ENCODE measurements around the gene GPR176.

GPR176 gene

DNA sequence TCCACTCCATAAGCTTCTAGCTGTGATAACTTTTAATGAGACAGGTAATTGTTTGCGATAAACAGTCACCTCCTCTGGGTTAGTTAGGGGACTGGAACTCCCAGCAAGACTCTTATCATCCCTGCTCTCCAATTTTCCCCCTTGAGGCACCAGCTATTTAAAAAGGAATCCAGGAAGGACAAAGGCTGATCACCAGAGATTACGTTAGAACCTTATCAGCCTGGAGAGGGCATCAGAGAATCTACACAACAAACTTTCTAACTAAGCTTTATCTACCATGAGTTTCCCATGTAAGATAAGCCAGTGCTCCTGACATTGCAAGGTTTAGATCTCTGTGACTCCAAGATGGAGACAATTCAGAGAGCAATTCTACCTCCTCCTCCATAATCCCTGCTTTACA is 31.3 kb downstream of the GPR176 start:
- no peak for DNase-seq

DNA sequence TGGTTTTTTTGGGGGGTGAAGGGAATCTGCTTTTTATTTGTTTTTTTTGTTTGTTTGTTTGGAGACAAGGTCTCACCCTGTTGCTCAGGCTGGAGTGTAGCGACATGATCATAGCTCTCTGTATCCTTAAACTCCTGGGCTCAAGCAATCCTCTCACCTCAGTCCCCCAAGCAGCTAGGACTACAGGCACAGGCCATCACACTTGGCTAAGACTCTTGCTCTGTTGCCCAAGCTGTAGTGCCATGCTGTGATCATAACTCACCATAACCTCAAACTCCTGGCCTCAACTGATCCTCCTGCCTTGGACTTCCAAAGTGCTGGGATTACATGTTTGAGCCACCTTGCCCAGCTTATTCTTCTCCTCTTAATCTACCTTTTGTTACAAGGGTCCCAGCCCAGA is 31.8 kb downstream of the GPR176 start:
- no peak for DNase-seq

DNA sequence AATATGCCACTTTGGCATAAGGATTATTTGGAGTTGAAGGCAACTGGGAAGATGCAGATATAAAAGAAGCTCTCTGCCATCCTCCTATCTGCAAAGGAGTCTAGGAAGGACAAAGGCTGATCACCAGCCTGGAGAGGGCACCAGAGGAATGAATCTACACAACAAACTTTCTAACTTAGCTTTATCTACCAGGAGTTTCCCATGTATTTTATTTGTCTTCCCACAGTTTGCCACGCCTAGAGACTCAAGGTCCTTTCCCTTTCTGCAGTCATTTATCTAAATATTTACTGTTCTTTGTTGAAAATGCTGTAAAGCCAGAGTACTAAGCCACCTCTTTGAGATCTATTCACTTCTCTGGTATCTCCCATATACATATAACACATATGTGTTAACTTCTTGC is 32.2 kb downstream of the GPR176 start:
- no peak for DNase-seq

DNA sequence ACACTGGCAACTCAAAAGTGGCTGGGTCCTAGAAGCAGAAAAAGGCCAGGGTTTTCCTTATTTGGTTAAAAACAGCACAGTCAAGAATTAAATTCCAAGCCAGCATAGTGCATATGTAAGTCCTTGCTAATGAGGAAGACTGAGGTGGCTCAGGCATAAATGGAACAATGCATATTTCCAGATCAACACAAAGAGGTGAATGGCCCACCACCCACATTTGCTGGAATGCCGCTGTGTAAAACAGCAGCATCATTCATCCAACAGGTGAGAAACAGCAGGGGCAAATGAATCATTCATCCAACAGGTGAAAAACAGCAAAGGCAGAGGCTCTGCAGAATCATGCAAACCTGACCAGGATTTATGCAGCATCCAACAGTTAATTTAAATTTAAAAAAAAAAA is 32.9 kb downstream of the GPR176 start:
- DNase-seq = no peak

DNA sequence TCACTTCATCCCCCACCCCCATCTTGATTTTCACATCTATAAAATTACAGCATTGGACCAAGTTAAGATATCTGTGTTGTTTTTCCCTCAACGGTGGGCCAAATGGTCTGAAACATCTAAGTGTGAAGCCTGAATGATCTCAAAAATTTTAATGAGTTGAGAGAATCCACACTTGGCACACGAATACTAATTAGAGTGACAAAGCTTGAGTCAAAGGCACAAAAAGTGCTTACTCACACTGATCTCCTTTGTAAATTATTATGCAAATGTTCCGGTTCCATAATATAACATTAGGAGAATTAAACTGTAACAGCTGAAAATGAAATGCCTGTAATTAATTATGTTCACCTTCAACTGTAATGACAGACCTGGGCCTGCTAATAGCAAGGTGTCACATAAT is 33.6 kb downstream of the GPR176 start:
- no peak for DNase-seq

DNA sequence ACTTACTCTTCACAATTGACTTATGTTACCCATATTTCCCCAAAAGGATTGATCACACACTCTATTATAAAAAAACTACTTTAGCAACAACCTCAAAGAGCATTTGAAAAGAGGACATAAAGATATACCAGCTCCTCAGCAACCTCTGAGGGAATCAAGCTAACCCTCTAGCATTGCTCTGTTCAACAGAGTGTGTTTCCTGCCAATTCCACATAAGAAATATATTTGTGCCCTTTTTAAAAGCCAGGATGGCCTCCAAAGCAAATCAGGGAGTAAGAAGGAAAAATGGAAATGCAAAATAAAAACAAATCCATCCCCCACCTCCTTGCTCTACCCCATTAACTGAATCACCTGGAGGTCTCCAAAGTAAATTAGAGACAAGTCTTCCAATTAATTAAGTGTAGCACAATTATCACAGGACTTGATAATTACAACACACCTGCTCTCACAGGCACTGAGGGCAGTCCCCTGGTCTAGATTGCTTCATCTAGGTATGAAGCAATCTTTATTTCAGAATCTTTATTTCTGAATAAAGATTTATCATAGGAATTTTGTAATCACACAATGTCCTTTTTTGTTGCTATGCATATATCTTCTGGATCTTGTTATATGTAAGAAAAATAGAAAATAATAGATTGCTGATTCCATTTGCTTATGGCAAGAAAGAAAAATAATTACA is 34.8 kb downstream of the GPR176 start:
- DNase-seq = no peak

DNA sequence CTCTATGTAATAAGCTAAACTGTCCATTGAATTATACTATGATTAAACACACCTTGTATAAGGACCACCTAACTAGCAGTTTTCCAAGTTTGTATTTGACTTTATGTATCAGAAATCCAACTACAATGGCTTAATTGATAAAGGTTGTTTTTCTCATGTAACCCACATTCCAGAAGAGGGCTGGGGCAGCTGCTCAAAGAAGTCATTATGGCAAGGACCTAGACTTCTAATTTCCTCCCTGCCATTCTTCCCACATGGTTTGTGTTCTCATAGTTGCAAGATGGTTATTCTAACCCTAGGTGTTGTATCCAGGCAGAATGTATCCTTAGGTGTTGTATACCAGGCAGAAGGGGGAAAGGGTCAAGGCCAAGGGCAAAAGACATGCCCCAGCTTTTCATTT is 35.7 kb downstream of the GPR176 start:
- no peak for DNase-seq

DNA sequence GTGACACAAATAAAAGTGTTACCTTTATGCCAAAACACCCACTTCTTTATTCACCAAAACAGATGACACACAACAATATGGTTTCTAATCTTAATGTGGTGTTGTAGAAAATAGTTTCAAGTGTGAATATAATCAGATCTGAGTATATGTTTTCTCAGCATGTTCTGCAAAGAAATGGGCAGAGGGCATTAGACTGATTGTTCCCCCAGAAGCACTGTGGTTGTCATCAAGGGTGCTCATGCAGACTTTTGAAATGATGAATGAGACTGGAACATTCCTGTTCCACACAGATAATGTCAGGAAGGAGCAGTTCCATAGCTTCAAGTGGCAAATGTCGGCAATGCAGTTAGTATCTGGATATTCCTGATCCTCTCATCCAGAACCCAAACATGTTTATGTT is 37.5 kb downstream of the GPR176 start:
- no peak for DNase-seq

DNA sequence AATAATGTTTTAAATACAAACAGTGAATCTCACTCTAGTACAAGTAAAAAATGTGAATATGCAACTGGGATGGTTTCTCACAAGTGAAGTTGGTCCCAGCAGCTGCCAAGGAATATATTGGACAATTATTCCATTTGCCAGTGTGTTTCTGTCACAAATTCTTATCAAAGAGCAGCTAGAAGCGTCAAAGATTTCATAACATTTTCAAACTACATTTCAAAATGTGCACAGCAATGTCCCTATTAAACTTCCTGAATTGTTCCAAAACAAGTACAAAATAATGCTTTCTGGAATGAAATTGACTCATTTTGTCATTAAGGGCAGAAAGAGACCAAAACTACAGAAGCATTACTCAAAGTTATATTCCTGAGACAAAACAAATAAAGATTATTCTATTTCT is 38.3 kb downstream of the GPR176 start:
- no peak for DNase-seq

DNA sequence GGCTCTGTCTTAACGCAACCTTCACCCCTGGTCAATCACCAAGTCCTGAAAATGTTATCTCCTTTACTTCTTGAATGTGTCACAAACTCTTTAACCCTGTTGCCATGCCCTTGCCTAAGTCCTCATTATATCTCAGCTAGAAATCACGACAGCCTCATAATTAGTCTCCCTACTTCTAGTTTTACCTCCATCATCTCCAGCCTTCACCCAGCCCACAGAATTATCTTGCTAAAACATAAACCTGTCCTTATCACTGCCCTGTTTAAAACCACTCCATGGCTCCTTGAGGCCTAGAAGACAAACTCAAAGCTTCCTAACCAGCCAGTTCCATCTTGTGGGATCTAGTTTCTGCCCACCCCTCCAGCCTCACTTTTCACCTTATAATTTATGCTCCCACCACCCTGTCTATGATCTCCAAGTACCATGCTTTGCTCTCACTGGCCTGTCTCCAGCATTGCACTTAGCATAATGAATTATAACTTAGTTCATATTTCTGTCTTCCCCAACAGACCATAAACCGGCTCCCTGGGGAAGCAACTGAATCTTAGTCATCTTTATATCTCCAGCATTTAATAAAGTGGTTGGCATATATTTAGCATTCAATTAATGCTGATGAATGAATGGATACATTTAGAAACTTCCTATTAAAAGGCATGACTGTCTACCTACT is 39.2 kb downstream of the GPR176 start:
- no peak for DNase-seq

DNA sequence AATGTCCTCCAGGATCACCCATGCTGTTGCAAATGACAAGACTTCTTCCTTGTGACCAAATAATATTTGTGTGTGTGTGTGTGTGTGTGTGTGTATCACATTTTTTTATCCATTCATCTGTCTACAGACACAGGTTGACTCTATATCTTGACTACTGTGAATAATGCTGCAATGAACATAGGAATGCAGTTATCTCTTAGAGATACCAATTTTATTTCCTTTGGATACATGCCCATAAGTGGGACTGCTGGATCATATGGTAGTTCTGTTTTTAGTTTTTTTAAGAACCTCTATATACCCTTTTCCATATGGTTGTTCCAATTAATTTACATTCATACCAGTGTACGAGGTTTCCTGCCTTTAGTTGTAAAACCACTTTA is 41.7 kb downstream of the GPR176 start:
- no peak for DNase-seq

DNA sequence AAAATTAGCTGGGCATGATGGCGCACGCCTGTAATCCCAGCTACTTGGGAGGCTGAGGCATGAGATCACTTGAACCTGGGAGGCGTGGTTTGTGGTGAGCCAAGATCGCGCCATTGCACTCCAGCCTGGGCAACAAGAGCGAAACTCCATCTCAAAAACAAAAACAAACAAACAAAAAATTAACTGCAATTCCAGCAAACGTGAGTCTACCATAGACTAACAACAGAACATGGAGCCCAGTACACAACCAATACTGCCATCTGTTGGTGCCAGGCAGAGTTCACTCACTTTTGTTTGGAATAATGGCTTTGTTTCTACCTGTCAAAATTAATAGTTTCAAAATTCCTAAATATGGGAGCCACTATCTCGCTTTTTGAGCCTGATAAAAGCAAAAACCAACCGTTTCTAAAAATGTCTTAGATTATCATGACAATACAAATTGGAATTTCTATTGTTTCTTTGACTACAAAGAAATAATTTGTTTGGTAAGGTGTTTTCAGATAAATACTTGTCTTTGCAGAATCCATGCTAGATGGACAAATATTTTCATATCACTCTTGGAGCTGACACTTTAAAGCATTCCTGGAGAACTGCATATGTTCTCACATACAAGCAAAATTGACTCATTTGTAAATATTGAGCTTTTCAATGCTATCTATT is 45.0 kb downstream of the GPR176 start:
- peak; percentile 0 for DNase-seq

DNA sequence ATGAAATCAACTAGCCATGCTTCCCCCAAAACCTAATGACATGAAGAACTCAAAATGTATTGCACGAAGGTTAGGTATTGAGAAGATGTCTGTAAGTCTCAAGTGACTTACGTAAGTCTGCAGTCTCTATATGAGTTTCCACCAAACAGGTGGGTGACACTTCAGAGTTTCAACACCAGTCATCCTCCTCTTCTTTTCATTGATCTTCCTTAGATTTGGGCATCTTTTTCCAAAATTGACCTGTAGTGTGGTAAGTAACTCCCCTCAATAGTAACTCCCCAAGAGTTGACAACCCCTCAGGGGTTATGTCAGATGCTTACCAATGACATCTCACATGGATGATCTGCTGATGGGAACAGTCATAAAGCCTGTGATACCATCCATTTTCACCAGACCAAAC is 46.1 kb downstream of the GPR176 start:
- DNase-seq = no peak

DNA sequence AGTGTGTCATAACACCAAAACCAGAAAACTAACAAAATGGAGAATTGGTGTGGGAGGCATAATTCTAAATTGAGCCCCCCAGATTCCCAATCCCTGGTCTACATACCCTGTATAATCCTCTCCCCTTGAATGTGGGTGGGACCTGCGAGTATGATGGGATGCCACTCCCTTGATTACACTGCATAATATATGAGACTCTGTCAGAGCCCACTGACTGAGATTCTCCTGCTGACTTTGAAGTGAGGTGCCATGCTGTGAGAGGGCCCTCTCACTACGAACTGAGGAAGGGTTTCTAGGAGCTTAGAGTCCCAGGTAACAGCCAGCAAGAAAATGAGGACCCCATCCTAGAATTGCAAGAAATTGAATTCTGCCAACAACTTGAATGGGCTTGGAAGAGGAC is 49.5 kb downstream of the GPR176 start:
- no peak for DNase-seq

DNA sequence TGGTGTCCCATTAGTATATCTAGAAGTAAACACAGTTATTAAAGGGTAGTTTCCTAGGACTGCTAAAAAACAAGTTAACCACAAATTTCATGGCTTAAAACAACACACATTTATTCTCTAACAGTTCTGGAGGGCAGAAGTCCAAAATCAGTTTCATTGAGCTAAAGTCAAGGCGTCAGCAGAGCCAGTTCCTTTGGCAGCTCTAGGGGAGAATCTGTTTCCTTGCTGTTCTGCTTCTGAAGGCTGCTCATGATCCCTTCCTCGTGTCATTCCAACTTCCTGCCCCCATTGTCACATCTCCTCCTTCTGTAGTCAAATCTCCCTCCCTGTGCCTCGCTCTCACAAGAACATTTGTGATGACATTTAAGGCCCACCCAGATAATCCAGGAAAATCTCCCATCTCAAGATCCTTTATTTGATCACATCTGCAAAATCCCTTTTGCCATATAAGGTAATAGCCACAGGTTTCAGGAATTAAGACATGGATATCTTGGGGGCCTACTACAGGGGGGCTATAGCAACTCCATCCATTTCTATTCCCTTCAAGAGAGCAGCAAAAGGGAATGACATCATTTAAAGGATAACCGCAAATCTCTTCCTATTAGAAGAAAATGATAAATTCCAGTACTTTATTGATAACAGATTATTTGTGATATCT is 50.1 kb downstream of the GPR176 start:
- no peak for DNase-seq

DNA sequence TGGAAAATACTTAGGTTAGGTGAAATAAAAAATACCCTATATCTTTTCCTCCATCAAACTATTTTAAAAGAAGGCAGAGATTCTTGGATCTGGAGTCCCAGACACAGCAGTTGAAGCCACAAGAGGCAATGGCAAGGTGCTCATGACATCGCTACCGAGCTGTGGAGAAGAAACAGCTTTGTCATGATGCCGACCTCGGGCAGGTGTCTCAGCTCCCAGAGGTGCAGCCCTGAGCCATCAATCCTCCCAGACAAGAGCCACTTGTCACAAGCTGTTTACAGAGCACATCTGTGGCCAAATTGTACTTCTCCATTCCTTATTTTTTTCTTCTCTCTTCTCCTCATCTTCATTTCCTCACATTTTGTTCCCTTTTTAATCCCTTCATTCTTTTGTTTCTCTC is 50.8 kb downstream of the GPR176 start:
- DNase-seq = no peak

DNA sequence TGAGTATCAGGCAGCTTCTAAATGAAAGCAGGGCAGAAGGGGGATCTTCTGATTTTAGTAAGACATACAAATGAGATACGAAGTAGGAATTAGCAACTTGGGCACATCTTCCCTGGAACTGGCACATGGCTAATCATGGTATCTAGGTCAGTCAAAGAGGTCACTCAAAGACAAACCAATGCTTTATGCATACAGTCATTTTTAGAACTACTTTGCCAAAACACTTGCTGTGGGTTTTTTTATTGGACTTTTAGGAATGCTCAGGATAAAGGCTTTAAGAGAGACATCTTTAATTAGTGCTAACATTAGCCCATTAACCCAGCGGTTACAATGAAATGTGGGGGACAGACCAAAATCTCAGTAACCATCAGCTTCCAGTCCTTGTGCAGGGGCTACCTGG is 51.7 kb downstream of the GPR176 start:
- DNase-seq = no peak

DNA sequence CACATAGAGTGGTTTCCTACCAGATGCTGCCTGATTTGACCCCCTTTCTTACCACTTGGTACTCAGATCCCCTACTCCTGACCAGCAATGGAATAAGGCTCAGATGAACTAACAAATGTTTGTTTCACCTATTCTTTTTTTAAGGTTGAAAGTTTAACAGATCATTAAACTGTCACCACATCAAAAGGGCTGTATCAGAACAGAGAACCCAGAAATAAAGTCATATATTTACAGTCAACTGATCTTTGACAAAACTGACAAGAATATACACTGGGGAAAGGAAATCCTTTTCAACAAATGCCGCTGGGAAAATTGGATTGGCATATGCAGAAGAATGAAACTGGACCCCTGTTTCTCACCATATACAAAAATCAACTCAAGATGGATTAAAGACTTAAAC is 56.0 kb downstream of the GPR176 start:
- DNase-seq = no peak

DNA sequence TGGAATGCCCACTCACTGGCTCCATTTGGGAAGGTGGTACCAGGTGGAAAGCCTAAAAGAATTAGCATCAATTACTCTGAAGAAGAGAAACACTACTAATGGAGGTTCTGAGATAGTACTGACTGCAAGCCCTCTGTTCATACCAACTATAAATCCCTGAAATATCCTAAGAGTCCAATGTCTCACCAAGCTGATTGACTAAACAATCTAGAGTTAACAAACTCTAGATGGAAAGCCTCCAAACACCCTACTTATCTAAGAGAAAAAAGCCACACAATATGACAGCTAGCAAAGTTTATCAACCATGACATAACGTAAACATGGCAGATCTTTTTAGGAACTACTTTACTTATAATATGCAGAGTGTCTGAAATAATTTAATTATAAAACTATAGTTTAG is 59.2 kb downstream of the GPR176 start:
- DNase-seq = no peak

DNA sequence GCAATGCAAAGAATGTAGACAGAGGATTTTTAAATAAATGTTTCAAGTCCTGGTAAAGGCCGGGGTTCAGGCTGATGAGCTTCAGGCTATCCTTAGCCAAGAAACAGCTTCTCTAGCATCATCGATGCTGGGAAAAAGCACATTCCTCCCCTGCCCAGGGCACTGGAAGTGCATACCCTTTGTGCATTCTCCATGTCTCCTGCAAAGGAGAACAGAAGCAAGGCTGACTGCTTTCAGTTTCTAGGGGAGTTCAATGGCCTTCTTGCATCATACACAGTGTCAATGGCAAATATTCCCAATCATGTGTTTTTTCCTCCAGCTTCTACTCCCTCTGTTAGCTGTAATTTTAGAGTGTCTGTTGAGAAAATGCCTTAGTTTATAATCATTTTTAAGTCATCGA is 59.9 kb downstream of the GPR176 start:
- no peak for DNase-seq

DNA sequence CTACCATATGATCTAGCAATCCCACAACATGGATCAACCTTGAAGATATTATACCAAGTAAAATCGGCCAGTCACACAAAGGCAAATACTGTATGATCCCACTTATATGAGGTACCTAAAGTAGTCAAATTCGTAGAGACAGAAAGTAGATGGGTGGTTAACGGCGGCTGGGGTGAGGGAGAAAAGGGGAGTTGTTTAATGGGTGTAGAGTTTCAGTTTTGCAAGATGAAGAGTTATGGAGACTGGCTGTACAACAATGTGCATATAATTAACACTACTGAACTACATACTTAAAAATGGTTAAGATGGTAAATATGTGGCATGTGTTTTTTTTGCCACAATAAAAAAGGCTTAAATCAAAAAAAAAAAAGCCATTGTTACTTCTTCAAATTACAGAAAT is 60.4 kb downstream of the GPR176 start:
- no peak for DNase-seq

DNA sequence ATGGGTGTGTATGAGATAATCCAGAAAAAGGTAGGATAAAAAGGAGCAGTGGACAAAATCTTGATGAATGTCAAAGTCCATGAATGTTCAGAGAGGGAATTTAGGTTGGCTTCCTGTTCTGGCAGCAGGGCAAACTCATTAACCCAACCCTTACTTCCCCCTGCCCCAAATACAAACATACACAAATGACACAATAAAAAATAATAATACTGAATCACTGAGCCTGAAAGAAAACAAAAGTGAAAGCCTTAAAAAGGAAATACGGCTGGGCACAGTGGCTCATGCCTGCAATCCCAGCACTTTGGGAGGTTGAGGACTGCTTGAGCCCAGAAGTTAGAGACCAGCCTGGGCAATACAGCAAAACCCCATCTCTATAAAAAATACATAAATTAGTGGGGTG is 62.9 kb downstream of the GPR176 start:
- no peak for DNase-seq

DNA sequence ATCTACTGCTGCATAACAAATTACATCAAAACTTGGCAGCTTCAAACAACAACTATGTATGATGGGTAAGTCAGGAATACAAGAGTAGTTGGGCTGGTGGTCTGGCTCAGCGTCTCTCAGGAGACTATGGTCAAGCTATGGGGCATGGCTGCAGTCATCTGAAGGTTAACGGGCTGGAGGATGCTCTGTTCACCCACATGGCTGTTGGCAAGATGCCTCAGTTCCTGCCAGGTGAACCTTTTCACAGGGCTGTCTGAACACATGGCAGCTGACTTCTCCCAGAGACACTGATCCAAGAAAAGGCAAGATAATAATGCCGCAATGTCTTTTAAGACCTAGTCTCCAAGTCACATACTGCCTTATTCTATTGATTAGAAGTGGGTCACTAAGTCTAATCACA is 63.7 kb downstream of the GPR176 start:
- DNase-seq = no peak

DNA sequence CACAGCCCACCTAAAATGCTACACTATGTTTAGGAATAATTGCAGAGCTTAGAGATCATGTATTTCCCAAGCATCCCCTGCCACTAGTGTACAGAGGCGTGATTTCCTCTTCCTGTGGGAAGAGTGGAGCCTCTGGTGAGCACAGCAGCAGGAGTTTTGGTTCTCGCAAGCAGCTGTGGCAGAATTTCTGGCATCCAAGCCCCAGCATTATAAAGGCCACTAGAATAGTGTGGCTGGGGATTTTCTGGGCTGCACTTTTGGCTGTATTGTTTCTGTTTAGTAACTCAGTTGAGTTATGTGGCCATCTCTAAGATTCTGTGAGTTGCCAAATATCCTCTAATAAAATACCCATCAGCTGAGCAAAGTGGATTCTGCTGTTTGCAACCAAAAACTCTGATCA is 64.7 kb downstream of the GPR176 start:
- DNase-seq = no peak

Data from stimulated activated CD4-positive, alpha-beta T cell treated with anti-CD3 and anti-CD28 coated beads, Interleukin-12 subunit alpha, Interleukin-12 subunit beta, amount 100 ng/mL, for 4 hours (primary cell).